HG02885 (cell line): ENCODE data around the gene NDRG3.

Experiments used
- ATAC-seq: cut with Tn5 transposase; IDR thresholded peaks from one replicate; pipeline ENCODE4 v1.9.1; 2021; ENCODE audit warnings: mild to moderate bottlenecking; ENCODE audit not compliant: unreplicated experiment, poor library complexity

NDRG3 gene

GRCh38 chr20:36745927-36746659 is at the start of gene NDRG3:
NDRG3 (minus strand) TSS chr20:36746090; CDS start chr20:36721735, 24,355 bp downstream.
- peak; percentile 94 for ATAC-seq

- ATAC-seq: no peak
Measured at GRCh38 chr20:36794116-36794474, 48.2 kb upstream of the NDRG3 start.

GRCh38 chr20:36793294-36794115 is 47.6 kb upstream of the NDRG3 start:
- ATAC-seq: no peak

- no peak for ATAC-seq
Measured at GRCh38 chr20:36792422-36792821, 46.5 kb upstream of the NDRG3 start.

GRCh38 chr20:36791862-36792261 is 46.0 kb upstream of the NDRG3 start:
- no peak for ATAC-seq

- ATAC-seq: no peak
Measured at GRCh38 chr20:36786663-36787062, 40.8 kb upstream of the NDRG3 start.

GRCh38 chr20:36786246-36786645 is 40.4 kb upstream of the NDRG3 start:
- no peak for ATAC-seq

GRCh38 chr20:36785308-36785707 is 39.4 kb upstream of the NDRG3 start:
- no peak for ATAC-seq

- ATAC-seq: no peak
Measured at GRCh38 chr20:36784900-36785299, 39.0 kb upstream of the NDRG3 start.

- ATAC-seq: no peak
Measured at GRCh38 chr20:36784116-36784515, 38.2 kb upstream of the NDRG3 start.

- ATAC-seq: no peak
Measured at GRCh38 chr20:36779656-36780025, 33.8 kb upstream of the NDRG3 start.

GRCh38 chr20:36778831-36779655 is 33.2 kb upstream of the NDRG3 start:
- ATAC-seq: no peak

- ATAC-seq: no peak
Measured at GRCh38 chr20:36777576-36777975, 31.7 kb upstream of the NDRG3 start.

- ATAC-seq: no peak
Measured at GRCh38 chr20:36777167-36777566, 31.3 kb upstream of the NDRG3 start.

GRCh38 chr20:36775826-36776225 is 29.9 kb upstream of the NDRG3 start:
- ATAC-seq: no peak

- no peak for ATAC-seq
Measured at GRCh38 chr20:36775196-36775595, 29.3 kb upstream of the NDRG3 start.

- ATAC-seq: peak; percentile 90
Measured at GRCh38 chr20:36773597-36774390, 27.9 kb upstream of the NDRG3 start, which contains the start of gene DSN1. DSN1 (minus strand) TSS chr20:36773763; CDS start chr20:36771458, 2,305 bp downstream.

GRCh38 chr20:36773107-36773596 is 27.3 kb upstream of the NDRG3 start:
- no peak for ATAC-seq

- ATAC-seq: no peak
Measured at GRCh38 chr20:36770680-36771079, 24.8 kb upstream of the NDRG3 start.
